IPS-15b (cell line): Measurements from ENCODE around the gene SIPA1L3.
A peak's percentile ranks its signal among the peaks of the same experiment; 100 is the strongest.

Source experiments
- H3K27me3 ChIP-seq: one replicate; pipeline ENCODE4 v1.6.1; 2013; ENCODE audit warnings: low read length; ENCODE audit not compliant: control insufficient read depth, insufficient read depth
- H3K36me3 ChIP-seq: one replicate; pipeline ENCODE4 v1.6.1; 2013; ENCODE audit warnings: low read length; ENCODE audit not compliant: control insufficient read depth, insufficient read depth
- H3K4me1 ChIP-seq: one replicate; pipeline ENCODE4 v1.6.1; 2013; ENCODE audit warnings: mild to moderate bottlenecking, low read length; ENCODE audit not compliant: control insufficient read depth, insufficient read depth
- H3K4me3 ChIP-seq: one replicate; pipeline ENCODE4 v1.5.1; 2013; ENCODE audit warnings: low read depth, low read length
- H3K9ac ChIP-seq: one replicate; pipeline ENCODE4 v1.6.1; 2013; ENCODE audit warnings: low read depth, mild to moderate bottlenecking, low read length
- H3K9me3 ChIP-seq: one replicate; pipeline ENCODE4 v1.6.1; 2013; ENCODE audit warnings: mild to moderate bottlenecking, low read length; ENCODE audit not compliant: control insufficient read depth, insufficient read depth

The SIPA1L3 gene

DNA sequence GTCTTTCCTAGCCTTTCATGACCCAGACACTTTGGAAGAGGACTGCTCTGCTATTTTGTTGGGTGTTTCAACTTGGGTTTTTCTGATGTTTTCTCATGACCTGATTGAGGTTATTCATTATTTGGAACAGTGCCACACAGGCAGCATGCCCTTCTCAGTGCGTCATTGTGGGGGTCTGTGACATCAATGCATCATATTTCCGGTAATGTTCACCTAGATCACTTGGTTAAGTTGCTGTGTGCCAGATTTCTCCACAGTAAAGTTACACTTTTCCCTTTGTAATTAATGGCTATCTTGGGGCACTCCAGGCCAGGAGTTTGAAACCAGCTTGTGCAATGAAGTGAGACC, 124.4 kb downstream of the SIPA1L3 start:
- Histone ChIP-seq H3K9ac (no peak overlapping the region), H3K36me3 (no peaks in the 10 kb centered on the region), H3K27me3 (no peaks in the 10 kb centered on the region), H3K4me3 (no peak overlapping the region), H3K4me1 (peaks cover 12% of the 10 kb centered on the region), H3K9me3 (no peaks in the 10 kb centered on the region)

GRCh38 chr19:38032151-38032550, 125.1 kb downstream of the SIPA1L3 start:
- H3K4me1 ChIP-seq: peaks cover 12% of the 10 kb centered on the region
- H3K4me3 ChIP-seq: no peak overlapping the region
- H3K27me3 ChIP-seq: no peaks in the 10 kb centered on the region
- no peaks in the 10 kb centered on the region for H3K36me3 ChIP-seq
- H3K9me3 ChIP-seq: no peaks in the 10 kb centered on the region
- no peak overlapping the region for H3K9ac ChIP-seq

- Histone ChIP-seq H3K9ac (no peak overlapping the region), H3K27me3 (no peaks in the 10 kb centered on the region), H3K36me3 (no peaks in the 10 kb centered on the region), H3K4me3 (no peak overlapping the region), H3K4me1 (peaks cover 18% of the 10 kb centered on the region), H3K9me3 (no peaks in the 10 kb centered on the region)
Observed at GRCh38 chr19:38032951-38033350, 125.9 kb downstream of the SIPA1L3 start.

DNA sequence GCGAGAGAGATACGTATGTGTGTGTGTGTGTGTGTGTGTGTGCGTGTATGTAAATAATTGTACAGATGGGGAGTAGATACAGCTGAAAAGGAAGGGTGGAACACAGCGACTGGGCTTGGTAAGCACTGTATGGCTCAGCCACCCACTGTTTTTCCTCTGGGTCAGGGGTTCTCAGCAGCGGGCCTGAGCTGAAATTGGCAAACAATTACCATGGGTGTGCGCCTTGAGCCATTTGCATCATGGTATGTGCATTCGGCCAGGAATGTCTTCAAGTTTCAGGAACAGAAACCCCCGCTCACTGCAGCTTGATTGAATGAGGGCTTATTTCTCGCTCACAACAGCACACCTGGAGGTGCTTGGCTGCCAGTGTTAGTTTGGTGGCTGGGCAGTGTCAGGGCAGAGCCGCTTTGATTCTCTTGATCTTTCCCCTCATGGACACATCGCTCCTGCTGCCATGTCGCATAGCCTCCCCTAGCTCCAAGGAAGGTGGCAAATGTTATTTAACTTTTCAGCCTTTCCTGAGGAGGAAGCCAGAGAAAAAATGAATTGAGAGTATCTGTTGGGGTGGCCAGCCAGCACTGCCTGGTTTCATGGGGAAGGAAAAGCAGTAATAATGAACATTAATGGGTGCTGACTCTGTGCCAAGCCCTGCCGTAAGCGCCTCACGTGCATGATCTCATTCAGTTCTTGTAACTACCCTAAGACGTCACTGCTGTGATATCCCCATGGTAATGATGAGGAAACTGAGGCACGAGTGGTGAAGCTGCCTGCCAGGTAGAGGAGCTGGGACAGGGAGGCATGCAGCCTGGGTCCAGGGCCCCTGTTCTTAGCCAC, 126.9 kb downstream of the SIPA1L3 start:
- Histone ChIP-seq H3K4me3 (no peak overlapping the region), H3K9ac (no peak overlapping the region), H3K36me3 (no peaks in the 10 kb centered on the region), H3K4me1 (peaks cover 19% of the 10 kb centered on the region), H3K9me3 (no peaks in the 10 kb centered on the region), H3K27me3 (no peaks in the 10 kb centered on the region)

GRCh38 chr19:38034492-38034860, 127.5 kb downstream of the SIPA1L3 start:
- no peaks in the 10 kb centered on the region for H3K36me3 ChIP-seq
- H3K9ac ChIP-seq: no peak overlapping the region
- H3K27me3 ChIP-seq: no peaks in the 10 kb centered on the region
- H3K4me3 ChIP-seq: no peak overlapping the region
- peaks cover 19% of the 10 kb centered on the region for H3K4me1 ChIP-seq
- H3K9me3 ChIP-seq: no peaks in the 10 kb centered on the region

- Histone ChIP-seq H3K4me3 (no peak overlapping the region), H3K9me3 (no peaks in the 10 kb centered on the region), H3K27me3 (no peaks in the 10 kb centered on the region), H3K36me3 (no peaks in the 10 kb centered on the region), H3K9ac (peak overlapping the region; percentile 47), H3K4me1 (peaks cover 19% of the 10 kb centered on the region)
Observed at GRCh38 chr19:38035515-38036495, 128.8 kb downstream of the SIPA1L3 start.

DNA sequence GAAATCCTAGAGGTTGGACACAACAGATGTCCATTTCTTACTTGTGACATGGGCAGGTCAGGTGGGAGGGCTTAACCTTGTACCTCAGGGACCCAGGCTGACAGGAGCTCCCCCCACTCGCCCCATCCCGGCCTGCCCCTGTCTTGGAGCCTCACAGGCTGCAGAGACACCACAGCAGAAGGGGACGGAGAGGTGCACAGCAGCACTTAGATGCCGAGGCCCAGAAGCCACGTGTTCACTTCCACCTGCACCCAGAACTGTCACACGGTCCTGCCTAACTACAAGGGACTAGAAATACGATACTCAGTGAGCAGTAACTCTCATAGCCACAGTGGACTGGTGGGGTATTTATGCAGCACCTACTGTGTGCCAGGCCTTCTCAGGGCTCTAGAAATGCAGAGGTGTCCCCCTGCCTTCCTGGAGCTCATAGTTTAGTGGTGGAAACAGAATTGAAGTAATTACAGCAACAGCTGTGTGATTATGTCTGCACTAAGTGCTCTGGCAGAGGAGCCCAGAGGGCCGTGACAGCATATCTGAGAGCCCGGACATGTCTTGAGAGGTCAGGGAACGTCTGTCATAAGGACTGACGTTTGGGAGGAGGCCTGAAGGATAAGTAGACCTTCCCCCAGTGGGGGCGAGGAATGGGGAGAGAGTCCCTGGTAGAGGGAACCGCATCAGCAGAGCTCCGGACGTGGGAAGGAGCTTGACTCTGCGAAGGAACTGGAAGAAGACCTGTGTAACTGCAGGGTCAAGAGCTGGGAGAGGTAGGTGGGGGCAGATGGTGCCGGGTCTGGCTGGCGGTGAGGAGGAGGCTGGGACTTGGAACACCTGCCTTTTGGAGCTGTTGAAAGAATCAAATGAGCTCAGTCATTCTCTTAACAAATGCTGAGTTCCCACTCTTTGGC, 130.0 kb downstream of the SIPA1L3 start:
- H3K27me3 ChIP-seq: no peaks in the 10 kb centered on the region
- no peaks in the 10 kb centered on the region for H3K9me3 ChIP-seq
- peaks cover 19% of the 10 kb centered on the region for H3K4me1 ChIP-seq
- H3K9ac ChIP-seq: no peak overlapping the region
- H3K4me3 ChIP-seq: no peak overlapping the region
- H3K36me3 ChIP-seq: no peaks in the 10 kb centered on the region

GRCh38 chr19:38039966-38040365, 133.0 kb downstream of the SIPA1L3 start:
- H3K9me3 ChIP-seq: no peaks in the 10 kb centered on the region
- no peak overlapping the region for H3K4me3 ChIP-seq
- H3K27me3 ChIP-seq: no peaks in the 10 kb centered on the region
- H3K36me3 ChIP-seq: no peaks in the 10 kb centered on the region
- H3K9ac ChIP-seq: no peak overlapping the region
- peaks cover 18% of the 10 kb centered on the region for H3K4me1 ChIP-seq

GRCh38 chr19:38042132-38042531, 135.1 kb downstream of the SIPA1L3 start:
- H3K4me3 ChIP-seq: no peak overlapping the region
- no peaks in the 10 kb centered on the region for H3K9me3 ChIP-seq
- H3K4me1 ChIP-seq: peaks cover 15% of the 10 kb centered on the region
- no peak overlapping the region for H3K9ac ChIP-seq
- H3K36me3 ChIP-seq: no peaks in the 10 kb centered on the region
- H3K27me3 ChIP-seq: no peaks in the 10 kb centered on the region

DNA sequence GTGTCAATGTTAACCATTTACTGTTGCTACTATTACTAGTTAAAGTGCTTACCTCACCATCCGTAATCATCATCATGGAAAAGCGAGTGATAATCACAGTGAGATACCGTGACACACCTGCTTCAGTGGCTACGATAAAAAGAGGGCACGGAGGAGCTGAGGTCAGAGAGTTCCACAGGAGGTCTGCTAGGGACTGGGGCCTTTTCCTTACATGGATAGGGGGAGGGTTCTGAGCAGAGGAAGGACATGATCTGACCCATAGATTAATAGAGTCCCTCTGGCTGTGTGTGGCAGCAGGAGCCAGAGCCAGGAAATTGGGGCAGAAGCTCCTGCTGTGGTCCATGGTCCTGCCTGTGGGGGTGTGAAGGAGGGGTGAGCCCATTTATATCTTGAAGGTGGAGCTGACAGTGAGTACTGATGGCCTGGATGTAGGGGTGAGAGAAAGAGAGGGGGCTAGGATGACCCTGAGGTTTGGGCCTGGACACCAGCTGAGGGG, 136.7 kb downstream of the SIPA1L3 start:
- H3K27me3 ChIP-seq: no peaks in the 10 kb centered on the region
- H3K4me1 ChIP-seq: peaks cover 8% of the 10 kb centered on the region
- H3K9me3 ChIP-seq: no peaks in the 10 kb centered on the region
- H3K9ac ChIP-seq: no peak overlapping the region
- H3K4me3 ChIP-seq: no peak overlapping the region
- H3K36me3 ChIP-seq: no peaks in the 10 kb centered on the region
